Ureter (tissue), 1 donor: ENCODE measurements around the gene LAMTOR4. TPM values are rescaled to one million over a fixed set of nuclear protein-coding genes. Genes with fewer than 3 reads are reported as not detected.

Experiments used
- DNase-seq: peaks from one replicate; pipeline ENCODE4 v3.0.0-alpha.2; 2020; ENCODE audit warnings: low spot score
- total RNA-seq: library from RNA; stranded (reverse); gene quantifications from one replicate; pipeline ENCODE4 v1.2.4, GENCODE V29; 2023
- donor health status: DM: yes; HTN: yes; CAD: no.

The LAMTOR4 gene
- total RNA-seq, 1 donor from 2014 or later: 108 TPM

DNA sequence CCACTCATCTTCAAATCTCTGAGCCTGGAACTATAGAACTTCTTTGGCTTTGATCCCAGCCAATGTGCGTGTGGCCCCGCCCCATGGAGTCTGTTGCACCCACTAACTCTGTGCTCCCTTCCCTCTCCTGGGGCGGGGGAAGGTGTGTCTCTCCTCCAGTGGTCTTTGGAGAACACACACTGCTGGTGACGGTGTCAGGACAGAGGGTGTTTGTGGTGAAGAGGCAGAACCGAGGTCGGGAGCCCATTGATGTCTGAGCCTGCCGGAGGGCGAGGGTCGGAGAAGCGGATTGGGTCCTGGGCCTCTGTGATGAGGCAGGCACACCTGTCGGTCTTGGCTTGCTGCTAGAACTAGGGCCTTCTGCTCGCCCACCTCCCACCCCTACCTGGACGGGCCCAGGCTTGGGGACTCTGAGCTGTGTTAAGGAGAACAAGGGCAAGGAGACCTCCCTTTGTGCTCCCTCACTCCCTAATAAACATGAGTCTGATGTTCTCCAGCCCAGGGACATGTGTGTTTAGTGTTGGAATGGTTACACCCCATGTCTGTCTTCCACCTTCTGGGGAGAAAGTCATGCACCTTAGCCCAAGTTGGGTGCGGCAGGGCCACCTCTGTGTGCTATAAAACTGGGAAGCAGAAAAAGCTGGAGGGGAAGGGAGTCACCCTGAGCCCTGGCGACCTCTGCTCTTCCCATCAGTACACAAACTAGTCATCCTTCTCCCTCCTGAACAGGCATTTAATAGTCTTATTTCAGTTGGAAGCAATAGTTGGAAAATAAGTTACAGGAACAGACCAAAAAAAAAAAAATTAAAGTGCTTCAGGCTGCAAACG, 5.2 kb downstream of the LAMTOR4 start:
- peak; percentile 40 for DNase-seq

DNA sequence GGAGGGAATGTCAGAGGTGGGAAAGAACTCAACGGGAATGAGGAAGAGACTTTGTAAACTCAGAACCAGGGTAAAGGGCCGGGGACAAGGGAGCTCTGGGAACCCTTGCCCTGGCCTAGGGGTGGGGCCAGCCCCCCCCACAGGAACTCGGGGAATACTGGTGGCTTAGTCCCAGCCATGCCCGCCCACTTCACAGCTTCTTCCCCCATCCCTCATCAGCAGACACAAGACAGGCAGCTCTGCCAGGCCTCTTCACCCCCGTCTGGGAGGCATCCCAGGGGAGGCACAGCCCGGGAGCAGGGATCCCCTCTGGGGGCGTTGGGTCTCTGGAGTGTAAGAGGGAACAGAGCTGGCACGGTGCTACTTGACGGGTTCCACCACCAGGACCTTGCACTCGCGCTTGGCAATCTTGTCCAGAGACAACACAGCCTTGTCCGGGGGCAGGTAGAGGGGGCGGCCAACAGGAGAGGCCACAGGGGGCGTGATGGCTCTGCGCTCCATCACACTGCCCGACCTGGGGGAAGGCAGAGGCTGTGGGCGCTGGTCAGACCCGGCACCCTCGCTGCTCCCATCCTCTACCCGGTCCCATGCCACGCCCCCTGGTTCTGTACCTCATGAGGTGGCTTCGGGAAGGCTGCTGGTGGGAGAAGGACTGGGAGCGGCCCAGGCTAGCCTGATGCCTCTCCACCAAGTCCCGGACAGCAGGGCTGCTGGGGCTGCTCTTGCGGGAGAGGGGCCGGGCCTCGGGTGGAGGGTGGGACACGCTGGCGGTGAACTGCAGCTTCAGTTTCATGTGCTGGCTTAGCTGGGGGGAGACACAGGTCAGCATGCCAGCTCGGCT, 6.2 kb downstream of the LAMTOR4 start:
- DNase-seq: peak; percentile 44

DNA sequence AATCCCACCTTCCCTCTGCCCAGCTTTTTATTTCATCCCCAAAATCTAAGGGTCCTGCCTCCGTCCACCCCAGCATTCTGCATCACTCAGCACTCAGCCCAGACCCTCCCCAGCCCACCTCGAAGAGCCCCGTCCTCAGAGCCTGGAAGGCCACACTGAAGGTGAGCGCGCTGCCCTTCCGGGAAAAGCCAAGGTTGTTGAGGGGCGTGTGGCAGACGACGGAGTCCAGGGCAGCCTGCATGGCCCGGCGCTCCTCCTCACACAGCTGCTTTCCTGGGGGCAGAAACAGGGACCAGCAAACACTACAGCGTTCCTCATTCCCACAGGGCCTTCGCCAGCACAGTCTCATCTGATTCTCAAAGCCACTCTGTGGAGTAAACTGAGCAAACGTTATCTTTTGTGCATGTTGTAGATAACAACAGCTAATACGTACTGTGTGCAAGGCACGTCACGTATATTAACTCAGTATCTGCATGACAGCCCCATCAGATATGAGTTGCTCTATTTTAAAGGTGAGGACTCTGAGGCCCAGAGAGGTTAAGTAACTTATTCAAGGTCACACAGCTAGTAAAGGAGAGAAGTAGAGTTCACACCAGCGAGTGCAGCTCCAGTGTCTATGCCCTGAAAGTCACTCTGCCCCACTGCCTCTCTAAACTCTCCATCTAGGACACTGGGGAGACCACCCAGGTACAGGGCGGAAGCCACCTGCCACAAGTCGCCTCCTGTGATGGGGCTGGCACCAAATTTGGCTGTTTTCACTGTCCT, 7.0 kb downstream of the LAMTOR4 start:
- no peak for DNase-seq

DNA sequence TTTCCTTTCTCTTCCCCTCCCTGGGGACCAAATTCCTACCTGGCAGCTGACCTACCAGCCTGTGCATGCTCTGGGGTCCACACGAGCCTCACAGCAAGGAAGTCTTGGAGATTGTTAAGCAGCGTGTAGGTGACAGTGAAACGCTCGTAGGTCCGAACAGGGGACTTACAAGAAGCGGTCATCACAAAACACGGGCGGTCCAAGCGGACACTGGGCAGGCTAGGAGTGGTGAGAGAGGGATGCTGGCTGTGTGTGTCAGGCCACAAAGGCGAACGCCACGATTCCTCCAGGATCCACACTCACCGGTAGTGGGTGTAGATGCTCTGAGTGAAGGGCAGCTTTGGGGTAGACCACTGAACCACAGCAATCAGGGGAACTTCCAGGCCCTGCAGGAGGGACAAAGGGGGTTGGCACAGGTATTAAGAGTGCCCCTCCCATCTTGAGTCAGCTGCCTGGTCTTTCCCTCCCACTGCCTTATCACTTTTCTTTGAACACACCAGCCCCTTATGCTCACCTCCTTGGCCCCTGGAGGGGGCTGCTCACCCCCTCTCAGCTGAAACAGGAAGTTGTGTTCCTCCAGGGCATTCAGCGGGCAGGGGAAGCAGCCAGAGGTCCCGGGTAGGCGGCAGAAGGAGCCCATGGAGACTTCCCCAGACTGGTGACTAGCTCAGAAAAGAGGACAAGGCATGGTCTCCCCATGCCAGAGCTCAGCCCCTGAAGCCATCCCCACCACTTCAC, 7.8 kb downstream of the LAMTOR4 start:
- DNase-seq: no peak

DNA sequence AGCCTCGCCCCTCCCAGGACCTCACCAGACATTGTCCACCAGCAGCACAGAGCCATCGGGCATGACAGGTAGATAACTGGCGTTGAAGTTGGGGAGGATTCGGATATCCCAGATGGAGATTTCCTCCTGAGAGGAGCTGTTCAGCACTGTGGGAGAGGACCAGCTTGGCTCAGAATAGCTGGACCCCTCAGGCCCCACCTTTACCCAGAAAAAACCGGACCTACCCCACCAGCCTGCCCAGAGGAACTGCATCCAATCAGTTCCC, 8.3 kb downstream of the LAMTOR4 start:
- peak; percentile 48 for DNase-seq

DNA sequence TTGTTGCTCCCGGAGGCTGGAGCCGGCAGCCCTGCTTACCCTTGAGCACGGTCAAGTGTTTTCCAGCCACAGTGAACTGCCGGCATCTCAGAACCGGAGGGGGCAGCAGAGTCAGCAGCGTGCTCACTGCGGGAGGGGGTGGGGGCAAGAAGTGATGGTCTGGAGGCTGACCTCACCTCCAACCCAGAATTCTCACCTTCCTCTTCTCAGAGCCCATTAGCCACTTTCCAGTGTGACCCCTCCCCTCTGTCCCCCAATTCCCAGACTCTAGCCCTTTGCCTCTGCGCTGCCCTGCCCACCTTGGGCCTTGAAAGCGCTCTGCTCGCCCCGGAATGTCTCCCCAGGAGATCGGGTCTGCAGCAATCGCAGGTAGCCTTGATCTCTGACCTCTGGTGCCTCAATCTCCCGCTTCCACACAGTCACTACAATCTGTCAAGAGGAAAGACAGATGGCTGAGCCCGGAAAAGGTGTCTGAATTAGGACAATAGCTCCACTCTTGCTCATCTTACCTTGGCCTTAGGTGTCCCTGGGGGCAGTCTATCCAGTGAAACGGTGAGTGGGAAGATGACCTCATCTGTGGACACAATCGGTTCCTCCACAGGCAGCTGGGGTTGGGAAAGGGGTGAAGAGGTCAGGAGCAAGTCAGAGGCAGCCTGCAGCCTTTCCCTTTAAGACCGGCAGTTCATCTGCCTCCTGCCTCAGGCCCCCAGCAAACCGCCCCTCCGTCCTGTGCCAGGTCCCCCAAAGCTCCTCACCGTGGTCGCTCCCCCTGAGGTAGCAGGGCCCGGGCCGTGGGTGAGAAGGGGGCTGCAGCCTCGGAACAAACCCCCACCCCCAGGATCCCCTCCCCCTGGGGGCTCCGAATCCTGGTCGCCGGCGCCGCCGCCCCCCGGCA, 8.9 kb downstream of the LAMTOR4 start:
- DNase-seq: peak; percentile 44

DNA sequence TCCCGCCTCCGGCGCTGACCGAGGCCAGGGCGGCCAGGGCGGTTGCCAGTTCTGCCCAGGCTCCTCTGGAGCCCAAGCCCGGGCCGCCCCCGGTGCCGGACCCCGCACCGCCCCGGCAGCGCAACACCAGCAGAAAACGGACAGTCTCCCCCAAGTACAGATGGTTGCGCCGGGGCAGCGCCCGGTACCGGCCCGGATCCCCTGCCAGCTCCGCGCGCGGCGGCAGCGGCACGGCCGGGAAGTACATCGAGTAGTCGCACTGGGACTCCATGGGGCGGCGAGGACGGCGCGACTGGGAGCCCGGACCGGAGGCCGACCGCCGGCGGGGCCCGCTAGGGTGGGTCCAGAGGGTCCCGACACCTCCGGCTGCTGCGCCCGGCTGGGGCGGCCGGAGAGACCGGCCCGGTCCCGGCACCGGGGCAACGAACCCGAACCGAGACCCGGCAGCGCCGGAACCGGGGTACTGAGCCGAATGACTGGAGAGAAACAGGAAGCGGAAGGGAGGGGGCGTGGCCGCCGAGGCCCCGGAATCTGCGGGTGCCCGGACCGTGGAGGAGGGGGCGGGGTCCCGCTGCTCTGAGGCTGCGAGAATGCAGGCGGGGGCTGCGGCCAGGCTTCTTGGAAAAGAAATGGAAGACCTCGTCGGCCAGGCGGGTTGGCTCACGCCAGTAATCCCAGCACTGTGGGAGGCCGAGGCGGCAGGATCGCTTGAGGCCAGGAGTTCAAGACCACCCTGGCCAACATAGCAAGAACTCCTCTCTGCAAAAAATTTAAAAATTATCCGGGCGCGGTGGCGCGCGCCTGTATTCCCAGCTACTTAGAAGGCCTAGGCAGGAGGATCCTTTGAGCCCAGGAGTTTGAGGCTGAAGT, 9.7 kb downstream of the LAMTOR4 start, which contains the start of gene TRAPPC14:
Gene TRAPPC14 (minus strand): TSS at position 495 of the 870 bp plus-strand sequence. CDS start 224 bp downstream, at position 271.
- peak; percentile 93 for DNase-seq

DNA sequence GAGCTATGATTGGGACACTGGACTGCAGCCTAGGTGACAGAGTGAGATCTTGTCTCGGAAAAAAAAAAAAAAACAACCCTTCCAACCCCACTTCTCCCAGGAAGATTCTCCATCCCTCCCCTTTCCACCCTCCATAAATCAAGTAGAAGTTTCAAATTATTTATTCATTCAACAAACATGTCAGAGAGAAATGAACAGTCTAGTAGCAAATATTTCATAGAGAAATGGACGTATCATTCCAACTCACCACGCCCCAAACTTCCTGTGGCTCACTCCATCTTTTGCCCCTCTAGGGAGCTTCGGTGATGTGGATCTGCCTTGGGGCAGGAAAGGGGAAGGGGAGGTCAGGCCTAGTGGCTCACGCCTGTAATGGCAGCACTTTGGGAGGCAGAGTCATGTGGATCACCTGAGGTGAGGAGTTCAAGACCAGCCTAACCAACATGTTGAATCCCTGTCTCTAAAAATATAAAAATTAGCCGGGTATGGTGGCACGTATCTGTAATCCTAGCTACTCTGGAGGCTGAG, 10.4 kb downstream of the LAMTOR4 start:
- no peak for DNase-seq

DNA sequence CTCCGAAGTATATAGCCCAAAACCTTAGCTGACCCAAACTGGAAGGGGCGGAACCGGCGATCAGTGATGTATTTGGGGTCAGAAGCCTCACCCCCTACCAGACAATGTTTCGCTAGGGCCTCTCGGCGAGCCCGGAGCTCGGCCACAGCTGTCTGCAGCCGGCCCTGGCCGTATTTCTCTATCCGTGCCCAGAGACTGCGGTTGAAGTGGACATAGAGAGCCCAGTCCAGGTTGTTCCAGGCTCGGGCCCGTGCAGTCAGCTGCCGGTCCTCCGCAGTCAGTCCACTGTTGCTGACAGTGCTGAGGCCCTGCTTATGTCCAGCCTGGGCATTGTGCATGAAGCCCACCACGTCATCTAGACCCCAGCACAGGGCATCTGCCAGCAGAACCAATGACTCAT, 11.3 kb downstream of the LAMTOR4 start:
- no peak for DNase-seq

DNA sequence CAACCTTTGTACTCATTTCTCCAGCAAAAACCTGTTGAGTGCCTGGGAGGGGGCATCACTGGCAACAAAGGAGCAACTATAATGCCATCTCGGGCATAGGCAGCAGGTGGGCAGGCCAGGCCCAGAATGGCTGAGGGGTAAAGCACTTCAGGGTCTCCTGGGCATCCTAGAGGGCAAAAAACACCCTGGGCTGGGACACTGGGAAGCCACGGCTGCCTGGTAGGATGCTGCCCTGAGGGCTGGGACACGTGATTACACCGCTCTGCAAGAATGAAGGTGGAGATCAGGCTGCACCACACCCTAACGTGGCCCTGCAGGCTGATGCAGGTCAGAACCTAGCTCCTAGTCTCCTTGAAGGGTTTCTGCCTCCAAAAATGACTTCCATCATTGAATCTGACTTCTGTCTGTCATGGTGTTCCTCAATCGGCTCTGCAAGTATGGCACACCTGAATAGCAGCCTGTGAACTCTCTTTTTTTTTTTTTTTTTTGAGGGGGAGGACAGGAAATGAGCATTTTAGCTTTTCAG, 14.4 kb downstream of the LAMTOR4 start:
- DNase-seq: peak; percentile 63

DNA sequence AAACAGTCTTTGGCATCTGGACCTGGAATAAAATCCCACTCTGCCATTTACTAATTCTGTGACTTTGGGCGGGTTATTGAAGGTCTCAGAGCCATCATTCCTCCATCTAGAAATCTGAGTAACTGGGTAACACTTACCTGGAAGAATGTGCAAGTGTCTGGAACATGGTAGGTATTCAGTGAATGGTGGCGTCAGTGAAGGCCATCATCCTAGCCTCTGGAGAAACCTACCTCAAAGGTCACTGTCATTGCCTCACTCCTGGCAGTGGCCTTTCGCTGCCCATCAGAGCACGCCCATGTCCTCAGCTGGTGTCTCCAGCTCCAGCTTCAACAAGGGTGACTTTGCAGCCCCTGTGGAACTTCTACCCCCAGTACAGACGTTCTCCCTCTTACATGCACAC, 15.2 kb downstream of the LAMTOR4 start:
- no peak for DNase-seq

DNA sequence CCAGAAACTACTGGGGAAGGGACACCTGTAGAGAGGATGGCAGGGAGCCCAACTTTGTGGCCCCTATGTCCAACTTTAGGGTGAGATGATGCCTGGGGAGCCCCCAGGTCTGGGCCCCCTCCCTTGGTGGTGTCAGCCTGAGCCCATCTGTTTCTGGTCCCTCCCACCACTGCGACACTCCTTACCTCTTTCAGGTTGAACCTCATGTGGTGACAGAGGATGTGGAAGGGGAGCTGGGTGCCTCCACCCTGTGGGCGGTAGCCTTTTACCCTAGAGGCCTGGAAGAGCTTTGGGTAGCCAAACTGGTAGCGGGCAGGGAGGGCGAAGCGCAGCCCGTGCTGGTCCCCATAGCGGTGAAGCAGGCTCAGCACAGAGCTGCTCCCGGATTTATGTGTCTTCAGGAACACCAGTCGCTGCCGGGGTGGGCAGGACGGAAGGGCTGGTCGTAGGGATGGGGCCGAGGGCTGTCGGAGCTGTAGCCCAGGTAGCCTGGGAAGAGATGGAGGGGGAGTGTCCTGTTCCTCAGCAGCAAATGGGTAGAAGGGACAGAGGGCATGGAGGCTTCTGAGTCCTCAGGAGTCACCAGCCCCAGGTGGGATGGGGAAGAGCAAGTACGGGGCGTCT, 17.7 kb downstream of the LAMTOR4 start:
- no peak for DNase-seq

DNA sequence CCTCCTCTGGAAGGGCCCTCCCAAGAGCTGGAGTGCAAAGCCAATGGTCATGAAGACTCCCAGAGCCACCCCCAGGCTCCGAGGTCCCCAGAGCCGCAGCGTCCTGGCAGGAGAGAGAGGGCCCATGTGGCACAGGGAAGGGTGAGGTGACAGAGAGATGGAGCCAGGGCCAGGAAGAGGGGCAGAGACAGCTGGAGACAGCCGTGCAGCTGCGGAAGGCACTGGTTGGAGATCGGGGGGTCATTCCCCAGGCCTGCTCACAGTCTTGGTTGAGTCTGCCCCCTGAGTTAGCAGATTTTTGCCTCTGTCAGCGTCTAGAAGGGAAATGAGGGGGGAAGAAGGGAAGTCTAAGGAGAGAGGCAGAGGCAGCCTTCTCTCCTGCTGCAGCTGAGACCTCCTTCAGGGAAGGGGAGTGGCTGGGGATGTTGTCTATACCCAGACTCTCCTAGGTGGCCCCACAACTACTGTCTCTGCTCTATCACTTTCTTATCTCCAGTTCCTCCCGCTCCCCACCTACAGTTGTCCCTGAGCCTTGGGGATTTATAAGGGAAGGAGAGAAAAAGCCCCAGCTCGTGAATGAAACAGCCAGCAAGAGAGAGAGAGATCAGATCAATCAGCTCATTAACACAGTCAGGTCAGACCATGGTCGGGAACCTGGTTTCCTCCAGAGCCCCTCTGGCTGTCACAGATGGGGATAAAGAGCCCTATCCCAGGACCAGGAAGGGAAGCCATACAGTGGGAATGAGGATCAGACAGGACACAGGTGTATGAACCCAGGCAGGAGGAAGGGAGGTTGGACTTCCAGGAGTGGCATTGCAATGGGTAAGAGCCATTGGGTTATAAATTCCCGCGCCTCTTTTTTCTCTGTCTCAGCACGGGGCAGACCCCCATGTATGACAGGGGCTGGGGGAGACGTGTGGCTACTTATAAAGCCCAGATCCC, 18.5 kb downstream of the LAMTOR4 start:
- no peak for DNase-seq

DNA sequence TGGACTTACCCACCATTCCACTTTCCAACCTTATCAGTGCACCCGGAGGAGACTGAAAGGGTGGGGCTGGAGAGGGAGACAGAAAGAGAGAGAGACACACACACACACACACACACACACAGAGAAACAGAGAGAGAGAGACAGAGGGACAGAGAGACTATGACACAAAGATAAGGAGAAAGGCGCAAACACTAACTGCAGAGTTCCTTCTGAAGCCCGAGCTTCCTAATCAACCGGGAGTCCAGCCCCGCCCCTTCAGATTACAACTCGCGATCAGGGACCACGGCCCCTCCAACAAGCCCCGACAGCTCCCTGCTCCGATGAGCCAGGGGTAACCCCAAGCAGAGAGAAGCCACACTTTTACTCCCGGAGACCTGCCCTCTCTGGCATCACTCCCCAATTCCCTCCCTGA, 19.2 kb downstream of the LAMTOR4 start:
- peak; percentile 52 for DNase-seq

DNA sequence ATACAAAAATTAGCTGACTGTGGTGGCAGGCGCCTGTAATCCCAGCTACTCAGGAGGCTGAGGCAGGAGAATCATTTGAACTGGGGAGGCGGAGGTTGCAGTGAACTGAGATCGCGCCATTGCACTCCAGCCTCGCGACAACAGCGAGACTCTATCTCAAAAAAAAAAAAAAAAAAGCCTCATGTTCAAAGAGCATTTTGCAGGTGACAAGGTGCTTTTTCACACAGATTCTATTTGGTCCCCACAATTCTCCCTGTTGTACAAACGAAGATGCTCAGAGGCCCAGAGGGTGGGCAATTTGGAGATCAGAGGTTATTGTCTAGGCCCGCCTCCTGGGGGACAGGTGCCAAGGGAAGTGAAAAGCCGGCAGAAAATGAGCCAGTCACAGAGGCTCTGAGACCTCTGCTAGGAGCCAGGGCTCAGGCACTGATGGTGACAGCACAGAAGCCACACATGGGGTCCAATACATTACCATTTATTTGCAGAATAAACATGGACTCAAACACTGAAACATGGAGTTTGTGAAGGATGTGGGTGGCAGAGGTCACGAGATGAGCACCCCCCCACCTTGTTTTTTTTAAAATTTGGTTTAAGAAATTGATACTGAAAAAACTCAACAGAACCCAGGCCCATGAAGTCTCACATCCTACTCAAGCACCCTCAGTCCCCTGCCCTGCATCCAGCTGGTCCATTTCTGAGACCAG, 20.6 kb downstream of the LAMTOR4 start:
- no peak for DNase-seq

DNA sequence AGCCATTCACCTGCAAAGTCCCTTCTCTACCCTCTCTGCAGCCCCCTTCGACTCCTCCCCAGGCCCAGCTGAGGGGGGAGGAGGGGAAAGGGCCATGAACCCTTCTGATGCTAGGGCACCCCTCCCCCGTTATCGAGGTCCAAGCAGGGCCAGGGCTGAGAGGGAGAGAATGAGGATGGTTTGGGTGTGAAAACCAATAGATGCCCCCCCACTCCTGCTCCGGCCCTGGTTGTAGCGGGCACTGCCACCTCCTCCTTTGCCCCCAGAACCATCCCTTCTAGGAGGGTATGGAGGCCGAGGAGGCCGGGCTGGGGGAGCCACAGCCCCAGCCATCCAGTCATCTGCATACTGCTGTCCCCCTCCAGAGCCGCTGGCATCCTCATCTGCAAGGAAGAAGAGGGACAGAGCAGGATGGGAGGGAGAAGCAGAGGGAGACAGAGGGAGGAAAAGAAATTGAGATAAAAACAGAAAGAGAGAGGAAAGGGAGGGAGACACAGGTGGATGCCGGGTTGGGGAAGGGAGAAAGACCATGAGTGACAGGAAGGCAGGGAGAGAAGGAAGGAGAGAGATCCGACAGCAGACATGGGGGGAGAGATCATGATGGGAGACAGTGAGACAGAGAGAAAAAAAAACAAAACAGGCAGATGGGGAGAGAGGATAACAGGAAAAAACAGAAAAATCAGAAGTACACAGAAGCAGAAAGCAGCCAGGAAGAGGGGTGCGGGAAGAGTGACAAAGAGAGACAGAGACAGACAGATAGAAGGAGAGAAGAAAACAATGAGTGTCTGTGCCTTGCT, 21.6 kb downstream of the LAMTOR4 start:
- no peak for DNase-seq
